ENCODE results near the gene THAP12.

- TF ChIP-seq SP1 (IDR thresholded peaks at IDR 0.05) (no peak), SUZ12 (IDR thresholded peaks at IDR 0.05) (no peak), ELF4 (IDR thresholded peaks at IDR 0.05) (no peak), FOXA1 (IDR thresholded peaks at IDR 0.05) (no peak), PKNOX1 (IDR thresholded peaks at IDR 0.05) (no peak), ARNT (IDR thresholded peaks at IDR 0.05) (no peak), NFRKB (IDR thresholded peaks at IDR 0.05) (no peak), HDGF (IDR thresholded peaks at IDR 0.05; ENCODE audit: borderline replicate concordance) (no peak)
Observed at GRCh38 chr11:76371170-76371569, 9.8 kb downstream of the THAP12 start.
